Progenitor cell of endocrine pancreas (in vitro differentiated cells): ENCODE results near the gene OR52N2. TPM values are rescaled to one million over a fixed set of nuclear protein-coding genes. Genes with fewer than 3 reads are reported as not detected.

Experiments used
- DNase-seq: peaks from one replicate; pipeline ENCODE4 v3.0.0; 2021; ENCODE audit warnings: low spot score; ENCODE audit not compliant: unreplicated experiment
- H3K27ac Mint-ChIP-seq: 2 replicates; pipeline ENCODE4 v1.8.0; 2021; ENCODE audit warnings: mild to moderate bottlenecking, moderate library complexity, mixed read lengths
- H3K27me3 Mint-ChIP-seq: 2 replicates; pipeline ENCODE4 v1.8.0; 2021; ENCODE audit warnings: mixed read lengths
- H3K36me3 Mint-ChIP-seq: 2 replicates; pipeline ENCODE4 v1.8.0; 2022; ENCODE audit warnings: mixed read lengths; ENCODE audit not compliant: insufficient read depth
- H3K4me1 Mint-ChIP-seq: 2 replicates; pipeline ENCODE4 v1.8.0; 2021; ENCODE audit warnings: low read depth, mixed read lengths
- H3K4me3 Mint-ChIP-seq: 2 replicates; pipeline ENCODE4 v1.8.0; 2021; ENCODE audit warnings: low read depth, mild to moderate bottlenecking, moderate library complexity, mixed read lengths
- H3K9me3 Mint-ChIP-seq: 2 replicates; pipeline ENCODE4 v1.8.0; 2021; ENCODE audit warnings: low read depth, mixed read lengths
- CTCF ChIP-seq: fragments of 200-600 bp; sonication (generic); IDR thresholded peaks from one replicate; pipeline ENCODE4 v1.5.0; 2021; ENCODE audit warnings: antibody characterized with exemption, mild to moderate bottlenecking; ENCODE audit not compliant: unreplicated experiment
- total RNA-seq: library from RNA; stranded (reverse); gene quantifications from 2 replicates; pipeline ENCODE4 v1.2.1, GENCODE V29; 2021

Gene OR52N2
- total RNA-seq, 1 donor from 2014 or later: not detected

DNA sequence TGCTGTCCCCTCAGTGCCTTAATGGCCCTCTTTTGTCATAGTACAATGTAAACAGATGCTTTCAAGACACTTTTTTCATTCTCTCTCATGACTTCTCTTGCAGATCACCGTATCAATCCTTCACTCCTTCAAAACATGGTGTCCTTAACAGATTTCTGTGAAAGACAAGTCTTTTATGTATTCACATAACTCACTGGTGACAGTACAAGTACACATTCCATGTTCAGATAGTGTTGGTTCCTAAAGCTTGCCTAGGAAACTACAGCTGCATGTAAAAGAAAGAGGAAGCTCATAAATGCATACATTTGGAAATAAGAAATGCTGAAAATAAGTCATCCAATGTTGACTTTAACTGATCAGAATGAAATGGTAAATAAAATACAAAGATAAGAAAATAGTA lies 38.0 kb downstream of the OR52N2 start:
- no peak for DNase-seq
- no peaks in the 10 kb centered on the region for H3K4me1 Mint-ChIP-seq
- H3K4me3 Mint-ChIP-seq: no peak overlapping the region
- no peaks in the 10 kb centered on the region for H3K27me3 Mint-ChIP-seq
- peaks cover under 1% of the 10 kb centered on the region for H3K9me3 Mint-ChIP-seq
- no peak for TF ChIP-seq CTCF
- H3K36me3 Mint-ChIP-seq: no peaks in the 10 kb centered on the region
- no peak overlapping the region for H3K27ac Mint-ChIP-seq

- DNase-seq: no peak
- Mint-ChIP-seq H3K36me3 (no peaks in the 10 kb centered on the region), H3K27ac (no peak overlapping the region), H3K4me1 (no peaks in the 10 kb centered on the region), H3K9me3 (peaks cover 5% of the 10 kb centered on the region), H3K27me3 (no peaks in the 10 kb centered on the region), H3K4me3 (no peak overlapping the region)
- no peak for TF ChIP-seq CTCF
Observed at GRCh38 chr11:5847711-5848110, 39.0 kb downstream of the OR52N2 start.

DNA sequence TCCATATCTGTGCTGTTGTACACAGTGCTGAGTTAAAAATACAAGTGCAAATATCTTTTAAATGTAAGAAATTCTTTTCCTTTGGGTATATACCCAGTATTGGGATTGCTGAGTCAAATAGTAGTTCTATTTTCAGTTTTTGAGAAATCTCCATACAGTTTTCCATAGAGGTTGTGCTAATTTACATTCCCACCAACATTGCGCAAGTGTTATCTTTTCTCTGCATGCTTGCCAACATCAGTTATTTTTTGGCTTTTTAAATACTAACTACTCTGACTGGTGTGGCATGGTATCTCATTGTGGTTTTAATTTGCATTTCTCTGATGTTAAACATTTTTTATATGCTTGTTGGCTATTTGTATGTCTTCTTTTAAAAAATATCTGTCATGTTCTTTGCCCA lies 42.3 kb downstream of the OR52N2 start:
- H3K9me3 Mint-ChIP-seq: peaks cover 12% of the 10 kb centered on the region
- no peak overlapping the region for H3K27ac Mint-ChIP-seq
- no peaks in the 10 kb centered on the region for H3K36me3 Mint-ChIP-seq
- no peaks in the 10 kb centered on the region for H3K4me1 Mint-ChIP-seq
- no peak for DNase-seq
- H3K4me3 Mint-ChIP-seq: no peak overlapping the region
- no peaks in the 10 kb centered on the region for H3K27me3 Mint-ChIP-seq
- no peak for TF ChIP-seq CTCF

DNA sequence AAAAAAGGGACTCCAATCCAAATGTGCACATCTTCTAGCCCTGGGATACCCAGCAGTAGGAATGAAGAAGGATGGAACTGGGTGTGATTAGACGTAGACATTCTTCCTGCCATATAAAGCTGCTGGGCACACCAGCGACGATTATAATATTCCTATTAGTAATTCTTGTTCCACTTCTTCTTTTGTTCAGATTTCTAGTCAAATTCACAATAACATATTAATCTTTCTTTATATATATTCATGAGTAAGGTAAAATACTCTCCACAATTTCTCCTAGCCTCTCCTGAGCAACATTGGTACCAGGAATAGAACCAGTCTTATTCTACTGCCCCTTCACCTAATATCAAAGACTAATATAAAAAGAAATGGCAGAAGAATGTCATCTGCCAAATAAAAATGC lies 48.9 kb downstream of the OR52N2 start, which contains the start of gene OR52E8:
OR52E8 (minus strand) TSS at position 101 of the 400 bp plus-strand sequence; CDS start at position 101, 0 bp downstream.
- no peaks in the 10 kb centered on the region for H3K36me3 Mint-ChIP-seq
- peaks cover 8% of the 10 kb centered on the region for H3K9me3 Mint-ChIP-seq
- DNase-seq: no peak
- no peak within 1 kb of the TSS for H3K27ac Mint-ChIP-seq
- H3K27me3 Mint-ChIP-seq: peaks cover 21% of the 10 kb centered on the region
- no peak for TF ChIP-seq CTCF
- no peaks in the 10 kb centered on the region for H3K4me1 Mint-ChIP-seq
- H3K4me3 Mint-ChIP-seq: no peak within 1 kb of the TSS

DNA sequence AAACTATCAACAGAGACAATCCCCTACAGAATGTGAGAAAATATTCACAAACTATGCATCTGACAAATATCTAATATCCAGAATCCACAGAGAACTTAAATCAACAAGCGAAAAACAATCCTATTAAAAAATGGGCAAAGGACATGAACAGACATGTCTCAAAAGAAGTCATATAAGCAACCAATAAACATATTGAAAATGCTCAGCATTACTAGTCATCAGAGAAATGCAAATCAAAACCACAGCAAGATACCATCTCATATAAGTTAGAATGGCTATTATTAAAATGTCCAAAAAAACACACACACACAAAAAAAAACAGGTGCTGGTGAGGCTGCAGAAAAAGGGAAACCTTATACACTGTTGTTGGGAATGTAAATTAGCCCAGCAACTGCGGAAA lies 57.1 kb downstream of the OR52N2 start:
- TF ChIP-seq CTCF: no peak
- peaks cover 9% of the 10 kb centered on the region for H3K27me3 Mint-ChIP-seq
- no peak overlapping the region for H3K4me3 Mint-ChIP-seq
- H3K9me3 Mint-ChIP-seq: peaks cover 7% of the 10 kb centered on the region
- H3K4me1 Mint-ChIP-seq: no peaks in the 10 kb centered on the region
- DNase-seq: no peak
- no peaks in the 10 kb centered on the region for H3K36me3 Mint-ChIP-seq
- H3K27ac Mint-ChIP-seq: no peak overlapping the region

Other genes with a start within 250 kb of the OR52N2 start
- not detected in 2 replicates for gene OR52B6, start 228.0 kb upstream of the OR52N2 start, total RNA-seq
- gene TRIM6, start 212.3 kb upstream of the OR52N2 start, total RNA-seq: 5.4 and 5.8 TPM in 2 replicates
- 2.0 TPM in 2 replicates for gene TRIM34, start 183.9 kb upstream of the OR52N2 start, total RNA-seq
- gene TRIM5, start 123.8 kb upstream of the OR52N2 start, total RNA-seq: 38.9 and 40.8 TPM in 2 replicates
- 0.89 and 1.7 TPM in 2 replicates for gene TRIM22, start 119.1 kb upstream of the OR52N2 start, total RNA-seq
- gene OR56B1, start 72.5 kb upstream of the OR52N2 start, total RNA-seq: not detected in 2 replicates
- gene OR52N4, start 54.7 kb upstream of the OR52N2 start, total RNA-seq: not detected in 2 replicates
- not detected in 2 replicates for gene OR52N5, start 25.6 kb upstream of the OR52N2 start, total RNA-seq
- not detected in 2 replicates for gene OR52N1, start 17.7 kb upstream of the OR52N2 start, total RNA-seq
- not detected in 2 replicates for gene OR52E6, start 33.0 kb downstream of the OR52N2 start, total RNA-seq
- not detected in 2 replicates for gene OR52E8, start 48.8 kb downstream of the OR52N2 start, total RNA-seq
- gene OR52E4, start 71.7 kb downstream of the OR52N2 start, total RNA-seq: not detected in 2 replicates
- not detected in 2 replicates for gene OR52E5, start 84.3 kb downstream of the OR52N2 start, total RNA-seq
- not detected in 2 replicates for gene OR56A3, start 133.3 kb downstream of the OR52N2 start, total RNA-seq
- not detected in 2 replicates for gene OR56A5, start 159.6 kb downstream of the OR52N2 start, total RNA-seq
- gene OR52L1, start 178.1 kb downstream of the OR52N2 start, total RNA-seq: not detected in 2 replicates
- gene OR56A4, start 198.0 kb downstream of the OR52N2 start, total RNA-seq: 0.07 and 0.13 TPM in 2 replicates
- 0.09 TPM in 1 of 2 replicates, not detected in the other for gene OR56A1, start 221.8 kb downstream of the OR52N2 start, total RNA-seq